HepG2 (cell line): ENCODE data around the gene IRAK3. TPM values are rescaled to one million over a fixed set of nuclear protein-coding genes. Genes with fewer than 3 reads are reported as not detected.

ENCODE experiments used
- ATAC-seq: fragments of 200-7000 bp; cut with Tn5 transposase; 3 replicates; pipeline ENCODE4 v1.9.1; 2020; ENCODE audit warnings: mild to moderate bottlenecking, moderate library complexity
- BruUV-seq: library from RNA; stranded (reverse); fragments of 400-500 nt; replicated peaks from 2 replicates; lab custom pipeline; 2021; lab: Mats Ljungman, UMichigan
- CTCF ChIA-PET: fragments of 300-600 bp; formaldehyde crosslinking; extraction: SDS; loops from one replicate; lab custom pipeline; 2021; ENCODE audit warnings: low total read pairs, inconsistent platforms, low intra/inter-chr PET ratio; lab: Yijun Ruan, JAX
- POLR2A ChIA-PET: fragments of 350-600 bp; sonication (Branson Sonifier 250); formaldehyde crosslinking; loops from one replicate; lab custom pipeline; 2020; ENCODE audit warnings: antibody characterized with exemption, inconsistent platforms; lab: Yijun Ruan, JAX
- DNase-seq: peaks from one replicate; pipeline ENCODE4 v3.0.0-alpha.2; 2015; ENCODE audit warnings: low spot score
- FAIRE-seq: peaks from 3 replicates; lab custom pipeline; 2011; peaks lifted over from hg19 to GRCh38; lab: Jason Lieb, UNC
- H2AFZ ChIP-seq: one replicate; pipeline ENCODE4 v1.6.1; 2011; ENCODE audit warnings: low read length, inconsistent platforms
- H3K27ac ChIP-seq: fragments of 300-600 bp; 3 replicates; pipeline ENCODE4 v1.8.0; 2011; ENCODE audit warnings: mixed run types, mild to moderate bottlenecking, mixed read lengths, low read length, inconsistent platforms; ENCODE audit not compliant: insufficient read depth; ENCODE audit errors: extremely low read length
- H3K27me3 ChIP-seq, 2 experiments: fragments of 200-600 bp in 1 of 2; 2 replicates in 1 of 2; 3 replicates in 1 of 2; pipeline versions ENCODE4 v1.6.0 to v1.8.0; 2011; ENCODE audit warnings: low read length in 2 of 2, mild to moderate bottlenecking in 2 of 2, moderate library complexity in 2 of 2, inconsistent platforms in 1 of 2; ENCODE audit not compliant: insufficient read depth in 2 of 2, control insufficient read depth in 1 of 2
- H3K36me3 ChIP-seq, 2 experiments: fragments of 200-600 bp in 1 of 2; replicated peaks in 1 of 2; 2 replicates in 1 of 2; 3 replicates in 1 of 2; pipeline versions ENCODE4 v1.5.1 to v1.8.0; 2011; ENCODE audit warnings: low read length in 2 of 2, inconsistent platforms in 1 of 2; ENCODE audit not compliant: insufficient read depth in 2 of 2, control insufficient read depth in 1 of 2
- H3K4me1 ChIP-seq: 2 replicates; pipeline ENCODE4 v1.5.1; 2012; ENCODE audit warnings: low read length, inconsistent platforms; ENCODE audit not compliant: insufficient read depth
- H3K4me2 ChIP-seq: 2 replicates; pipeline ENCODE4 v1.6.0; 2011; ENCODE audit warnings: low read depth, low read length, inconsistent platforms
- H3K4me3 ChIP-seq, 3 experiments: fragments of 200-600 bp in 1 of 3; sonication (generic), shearing (Covaris generic) in 1 of 3; replicated peaks in 1 of 3; 2 replicates each; pipeline ENCODE4 v1.5.1; 2011 to 2016; ENCODE audit warnings: low read length in 3 of 3, inconsistent platforms in 2 of 3, low read depth in 2 of 3, mild to moderate bottlenecking in 2 of 3, control low read depth in 1 of 3, mixed read lengths in 1 of 3; ENCODE audit not compliant: insufficient read depth in 1 of 3
- H3K79me2 ChIP-seq: one replicate; pipeline ENCODE4 v1.6.1; 2011; ENCODE audit warnings: low read length, inconsistent platforms; ENCODE audit not compliant: insufficient read depth
- H3K9ac ChIP-seq: 2 replicates; pipeline ENCODE4 v1.6.0; 2011; ENCODE audit warnings: mild to moderate bottlenecking, low read depth, low read length, inconsistent platforms; ENCODE audit not compliant: insufficient read depth
- H3K9me3 ChIP-seq: 2 replicates; pipeline ENCODE4 v1.5.1; 2012; ENCODE audit warnings: mild to moderate bottlenecking, low read length
- H4K20me1 ChIP-seq: 2 replicates; pipeline ENCODE4 v1.6.0; 2011; ENCODE audit warnings: inconsistent platforms, mild to moderate bottlenecking, low read length, moderate library complexity; ENCODE audit not compliant: insufficient read depth
- AGO2 ChIP-seq: fragments of 200-400 bp; formaldehyde crosslinking; optimal IDR thresholded peaks from 2 replicates; pipeline ENCODE3; 2017; ENCODE audit warnings: mild to moderate bottlenecking, low read depth, low read length, moderate library complexity
- AKAP8 ChIP-seq: sonication (generic); formaldehyde crosslinking; IDR thresholded peaks from 2 replicates; pipeline ENCODE4 v1.5.1; 2020; ENCODE audit warnings: mild to moderate bottlenecking, missing genetic modification reagents
- HMGXB4 ChIP-seq, 2 experiments: sonication (generic) in 1 of 2; formaldehyde crosslinking in 1 of 2; IDR thresholded peaks; 2 replicates each; pipeline versions ENCODE4 v1.4.0 to v1.6.1; 2018 to 2020; ENCODE audit warnings: missing genetic modification reagents in 2 of 2, borderline replicate concordance in 1 of 2, low read depth in 1 of 2, mild to moderate bottlenecking in 1 of 2, missing biosample characterization in 1 of 2
- RFX5 ChIP-seq: IDR thresholded peaks from 2 replicates; pipeline ENCODE4 v1.6.1; 2011; ENCODE audit warnings: low read depth, low read length, improper control_type of control experiment
- SIN3A ChIP-seq: IDR thresholded peaks from 2 replicates; pipeline ENCODE4 v1.6.1; 2011; ENCODE audit warnings: low read depth, mild to moderate bottlenecking, control low read depth, low read length, borderline replicate concordance
- U2AF2 ChIP-seq: fragments of 200-400 bp; formaldehyde crosslinking; IDR thresholded peaks from 2 replicates; pipeline ENCODE4 v1.6.1; 2017; ENCODE audit warnings: low read depth, mild to moderate bottlenecking, low read length
- ZBTB3 ChIP-seq: sonication (generic); formaldehyde crosslinking; IDR thresholded peaks from 2 replicates; pipeline ENCODE4 v1.4.0; 2020; ENCODE audit warnings: low read depth, mild to moderate bottlenecking, moderate library complexity, missing genetic modification reagents, borderline replicate concordance
- ZNF10 ChIP-seq: sonication (generic); formaldehyde crosslinking; IDR thresholded peaks from 2 replicates; pipeline ENCODE4 v1.4.0; 2020; ENCODE audit warnings: mild to moderate bottlenecking, low read depth, missing genetic modification reagents, borderline replicate concordance
- ZNF20 ChIP-seq: sonication (generic); formaldehyde crosslinking; IDR thresholded peaks from 2 replicates; pipeline ENCODE4 v1.4.0; 2020; ENCODE audit warnings: mild to moderate bottlenecking, moderate library complexity, missing genetic modification reagents
- ZNF224 ChIP-seq: sonication (generic); formaldehyde crosslinking; IDR thresholded peaks from 2 replicates; pipeline ENCODE4 v1.5.0; 2020; ENCODE audit warnings: mild to moderate bottlenecking, missing genetic modification reagents
- ZNF790 ChIP-seq: sonication (generic); formaldehyde crosslinking; IDR thresholded peaks from 2 replicates; pipeline ENCODE4 v1.8.0; 2022; ENCODE audit warnings: missing genetic modification reagents, mild to moderate bottlenecking, borderline replicate concordance
- ZSCAN29 ChIP-seq: sonication (generic); formaldehyde crosslinking; conservative IDR thresholded peaks from 2 replicates; pipeline ENCODE4 v1.4.0; 2020; ENCODE audit warnings: mild to moderate bottlenecking, missing genetic modification reagents
- WGBS: methylation state at CpG from one replicate; pipeline ENCODE4 v1.1.6; 2017; ENCODE audit warnings: low lambda C conversion rate; 5-methylcytosine and 5-hydroxymethylcytosine counted together
- in situ Hi-C: cut with HindIII; loops from 2 replicates; pipeline ENCODE4 v1.10.0; 2017; ENCODE audit warnings: low pct_unique_long_range_greater_than_20kb; ENCODE audit not compliant: extremely low pct_ligation_motif_present
- intact Hi-C: fragments of 100-400 bp; cut with micrococcal nuclease; formaldehyde crosslinking; loops from one replicate; pipeline ENCODE4 v1.10.0; 2022; ENCODE audit not compliant: unreplicated experiment
- polyA plus RNA-seq, 8 experiments: library from polyadenylated mRNA; depleted of rRNA in 3 of 8; stranded (reverse) in 7 of 8; unstranded in 1 of 8; fragments of >200 nt; fragmentation: Illumina TruSeq in 4 of 8; extraction: Trizol in 4 of 8; gene quantifications; 2 replicates each; pipeline versions ENCODE4 v1.2.1 to v1.2.3, GENCODE V29; 2011 to 2016; ENCODE audit warnings: low read depth in 4 of 8, missing spikeins in 1 of 8, mixed read lengths in 1 of 8; ENCODE audit not compliant: insufficient read depth in 1 of 8
- total RNA-seq, 5 experiments: library from RNA; depleted of rRNA; stranded (reverse); fragments of >200 nt; fragmentation: Illumina TruSeq; extraction: Trizol; gene quantifications; 2 replicates each; pipeline ENCODE4 v1.2.3, GENCODE V29; 2016; ENCODE audit warnings: low read depth in 1 of 5
- TF ChIP-seq, protein P1 (sequence below): sonication (generic); formaldehyde crosslinking; conservative IDR thresholded peaks from 2 replicates; pipeline ENCODE4 v1.4.0; 2020; ENCODE audit warnings: missing genetic modification reagents

The IRAK3 gene
- total and polyA plus RNA-seq, 2 of the 13 experiments (the other 11 are each of a cell fraction or from before 2014, with no cell fraction given), result 0.01 TPM; not detected in 1

GRCh38 chr12:66152732-66153131 is 36.3 kb upstream of the IRAK3 start:
- Histone ChIP-seq H4K20me1 (no peaks in the 10 kb centered on the region), H3K9me3 (no peaks in the 10 kb centered on the region), H3K4me3 (no peak overlapping the region), H2AFZ (no peak overlapping the region), H3K9ac (no peak overlapping the region), H3K4me2 (no peak overlapping the region), H3K4me1 (no peaks in the 10 kb centered on the region), H3K36me3 (peaks cover 0 to 4% of the 10 kb centered on the region in 2 experiments; a peak in 1 of 5 replicates), H3K79me2 (no peaks in the 10 kb centered on the region), H3K27ac (no peak overlapping the region), H3K27me3 (no peaks in the 10 kb centered on the region)
- ChIA-PET CTCF (no interaction called here), POLR2A (no interaction called here)
- TF ChIP-seq HMGXB4 (CRISPR knock-in tag; IDR thresholded peaks at IDR 0.05; ENCODE audit: borderline replicate concordance in 1 of 2, low read depth in 1 of 2), result no peak
- TF ChIP-seq, protein P1, sequence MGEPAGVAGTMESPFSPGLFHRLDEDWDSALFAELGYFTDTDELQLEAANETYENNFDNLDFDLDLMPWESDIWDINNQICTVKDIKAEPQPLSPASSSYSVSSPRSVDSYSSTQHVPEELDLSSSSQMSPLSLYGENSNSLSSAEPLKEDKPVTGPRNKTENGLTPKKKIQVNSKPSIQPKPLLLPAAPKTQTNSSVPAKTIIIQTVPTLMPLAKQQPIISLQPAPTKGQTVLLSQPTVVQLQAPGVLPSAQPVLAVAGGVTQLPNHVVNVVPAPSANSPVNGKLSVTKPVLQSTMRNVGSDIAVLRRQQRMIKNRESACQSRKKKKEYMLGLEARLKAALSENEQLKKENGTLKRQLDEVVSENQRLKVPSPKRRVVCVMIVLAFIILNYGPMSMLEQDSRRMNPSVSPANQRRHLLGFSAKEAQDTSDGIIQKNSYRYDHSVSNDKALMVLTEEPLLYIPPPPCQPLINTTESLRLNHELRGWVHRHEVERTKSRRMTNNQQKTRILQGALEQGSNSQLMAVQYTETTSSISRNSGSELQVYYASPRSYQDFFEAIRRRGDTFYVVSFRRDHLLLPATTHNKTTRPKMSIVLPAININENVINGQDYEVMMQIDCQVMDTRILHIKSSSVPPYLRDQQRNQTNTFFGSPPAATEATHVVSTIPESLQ, result no peak
- no peak for TF ChIP-seq AKAP8
- TF ChIP-seq ZNF20 (CRISPR knock-in tag), result no peak
- TF ChIP-seq ZNF224 (CRISPR knock-in tag), result no peak
- no peak for TF ChIP-seq ZNF790 (CRISPR knock-in tag)
- no peak for TF ChIP-seq ZNF10
- no peak for TF ChIP-seq U2AF2
- no peak for TF ChIP-seq SIN3A
- no peak for TF ChIP-seq ZSCAN29 (CRISPR knock-in tag)
- TF ChIP-seq RFX5, result no peak
- TF ChIP-seq AGO2, result no peak
- TF ChIP-seq ZBTB3 (CRISPR knock-in tag), result no peak
- ATAC-seq (no peak), FAIRE-seq (no peak), DNase-seq (no peak)
- WGBS, result 90% methylated on average over 1 of the region's 1 CpG
- intact Hi-C loops (no loop called here), in situ Hi-C loops (no loop called here)
- BruUV-seq, result no TSS peak
